HepG2 (cell line): ENCODE results near the gene ARL8B. TPM values are rescaled to one million over a fixed set of nuclear protein-coding genes. Genes with fewer than 3 reads are reported as not detected.

Experiments
- ASH2L ChIP-seq: fragments of 300-600, 200-600 bp; sonication (generic); IDR thresholded peaks from 2 replicates; pipeline ENCODE4 v1.7.0; 2017; ENCODE audit warnings: low read depth, mild to moderate bottlenecking, moderate library complexity, mixed read lengths, low read length; ENCODE audit not compliant: insufficient read length
- CAMTA2 ChIP-seq: sonication (generic); formaldehyde crosslinking; IDR thresholded peaks from 2 replicates; pipeline ENCODE4 v1.4.0; 2020; ENCODE audit warnings: mild to moderate bottlenecking, missing genetic modification reagents, borderline replicate concordance
- CREM ChIP-seq, 2 experiments: sonication (generic) in 1 of 2; formaldehyde crosslinking in 1 of 2; IDR thresholded peaks; 2 replicates each; pipeline versions ENCODE4 v1.4.0 to v1.6.1; 2016 to 2020; ENCODE audit warnings: antibody characterized with exemption in 1 of 2, mild to moderate bottlenecking in 1 of 2, missing genetic modification reagents in 1 of 2
- HNF4A ChIP-seq: sonication (generic); formaldehyde crosslinking; IDR thresholded peaks from 2 replicates; pipeline ENCODE4 v1.4.0; 2020; ENCODE audit warnings: missing genetic modification reagents
- NKX3-1 ChIP-seq: sonication (generic); formaldehyde crosslinking; IDR thresholded peaks from 2 replicates; pipeline ENCODE4 v1.5.0; 2020; ENCODE audit warnings: missing genetic modification reagents
- PITX1 ChIP-seq: sonication (generic); formaldehyde crosslinking; IDR thresholded peaks from 2 replicates; pipeline ENCODE4 v1.5.1; 2020; ENCODE audit warnings: mild to moderate bottlenecking, missing genetic modification reagents
- ZBTB21 ChIP-seq: sonication (generic); formaldehyde crosslinking; IDR thresholded peaks from 2 replicates; pipeline ENCODE4 v1.4.0; 2020; ENCODE audit warnings: missing genetic modification reagents
- ZFP36L2 ChIP-seq: sonication (generic); formaldehyde crosslinking; IDR thresholded peaks from 2 replicates; pipeline ENCODE4 v1.4.0; 2020; ENCODE audit warnings: missing genetic modification reagents
- ZNF331 ChIP-seq: sonication (generic); formaldehyde crosslinking; IDR thresholded peaks from 2 replicates; pipeline ENCODE4 v1.4.0; 2020; ENCODE audit warnings: missing genetic modification reagents
- ZNF441 ChIP-seq: sonication (generic); formaldehyde crosslinking; IDR thresholded peaks from 2 replicates; pipeline ENCODE4 v1.7.0; 2021; ENCODE audit warnings: missing genetic modification reagents, borderline replicate concordance
- polyA plus RNA-seq, 8 experiments: library from polyadenylated mRNA; depleted of rRNA in 3 of 8; stranded (reverse) in 7 of 8; unstranded in 1 of 8; fragments of >200 nt; fragmentation: Illumina TruSeq in 4 of 8; extraction: Trizol in 4 of 8; gene quantifications; 2 replicates each; pipeline versions ENCODE4 v1.2.1 to v1.2.3, GENCODE V29; 2011 to 2016; ENCODE audit warnings: low read depth in 4 of 8, missing spikeins in 1 of 8, mixed read lengths in 1 of 8; ENCODE audit not compliant: insufficient read depth in 1 of 8
- total RNA-seq, 5 experiments: library from RNA; depleted of rRNA; stranded (reverse); fragments of >200 nt; fragmentation: Illumina TruSeq; extraction: Trizol; gene quantifications; 2 replicates each; pipeline ENCODE4 v1.2.3, GENCODE V29; 2016; ENCODE audit warnings: low read depth in 1 of 5
- TF ChIP-seq, protein P1 (sequence below): sonication (generic); formaldehyde crosslinking; IDR thresholded peaks from 2 replicates; pipeline ENCODE4 v1.4.0; 2020; ENCODE audit warnings: mild to moderate bottlenecking, low read depth, missing genetic modification reagents
- TF ChIP-seq, protein P2 (sequence below): sonication (generic); formaldehyde crosslinking; IDR thresholded peaks from 2 replicates; pipeline ENCODE4 v1.4.0; 2020; ENCODE audit warnings: missing genetic modification reagents
- TF ChIP-seq, protein P3 (sequence below): sonication (generic); formaldehyde crosslinking; IDR thresholded peaks from 2 replicates; pipeline ENCODE4 v1.5.0; 2020; ENCODE audit warnings: mild to moderate bottlenecking, missing genetic modification reagents
- TF ChIP-seq, protein P4 (sequence below): sonication (generic); formaldehyde crosslinking; IDR thresholded peaks from 2 replicates; pipeline ENCODE4 v1.4.0; 2020; ENCODE audit warnings: mild to moderate bottlenecking, missing genetic modification reagents, borderline replicate concordance
- TF ChIP-seq, protein P5 (sequence below): IDR thresholded peaks from 2 replicates; pipeline ENCODE4 v1.6.1; 2016; ENCODE audit warnings: missing biosample characterization, missing genetic modification reagents, low read depth

The ARL8B gene
- total and polyA plus RNA-seq, 2 of the 13 experiments (the other 11 are each of a cell fraction or from before 2014, with no cell fraction given) = 23.5 to 30.4 TPM

DNA sequence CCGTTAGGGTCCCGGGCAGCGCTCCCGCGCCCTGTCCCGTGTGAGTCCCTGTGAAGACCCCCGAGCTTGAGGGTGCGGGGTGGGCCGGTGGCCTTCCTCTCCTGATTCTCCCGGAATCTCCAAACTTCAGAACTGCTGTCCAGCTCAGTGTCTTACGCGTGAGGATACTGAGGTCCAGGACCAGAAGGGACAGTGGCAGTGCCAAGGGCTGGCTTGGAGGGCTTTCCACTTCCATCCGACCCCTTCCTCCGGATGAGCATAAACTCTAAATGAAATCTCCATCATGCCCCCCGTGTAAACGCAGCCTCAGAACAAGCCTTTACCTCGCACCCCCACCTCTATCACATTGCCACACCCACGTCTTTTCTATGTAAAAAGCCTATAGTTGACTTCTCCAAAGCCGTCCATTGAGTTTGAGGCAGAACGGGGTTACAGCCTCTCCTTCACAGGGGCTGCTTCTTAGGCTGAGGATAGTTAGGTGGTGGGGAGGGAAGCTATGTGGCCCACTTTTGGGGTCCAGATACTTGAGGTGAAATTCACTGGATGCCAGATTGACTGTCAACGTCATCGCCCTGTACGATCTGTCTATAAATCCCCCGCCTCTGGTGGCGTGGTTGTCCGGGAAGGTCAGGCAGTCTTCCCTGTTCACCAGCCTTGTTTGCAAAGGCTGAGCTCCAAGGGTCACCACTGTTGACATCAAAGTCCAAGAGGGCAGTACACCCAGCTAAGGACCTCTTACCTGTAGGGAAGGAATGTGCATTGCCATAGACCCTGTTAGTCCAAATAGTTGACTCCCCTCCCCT lies 66.5 kb downstream of the ARL8B start (continued):
- TF ChIP-seq, protein P1, sequence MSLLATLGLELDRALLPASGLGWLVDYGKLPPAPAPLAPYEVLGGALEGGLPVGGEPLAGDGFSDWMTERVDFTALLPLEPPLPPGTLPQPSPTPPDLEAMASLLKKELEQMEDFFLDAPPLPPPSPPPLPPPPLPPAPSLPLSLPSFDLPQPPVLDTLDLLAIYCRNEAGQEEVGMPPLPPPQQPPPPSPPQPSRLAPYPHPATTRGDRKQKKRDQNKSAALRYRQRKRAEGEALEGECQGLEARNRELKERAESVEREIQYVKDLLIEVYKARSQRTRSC = no peak
- TF ChIP-seq ZFP36L2 (CRISPR knock-in tag) = no peak
- TF ChIP-seq PITX1 (CRISPR knock-in tag) = 0 out of 2 replicates have a peak, but pooled peaks have one; percentile 15
- TF ChIP-seq, protein P2, sequence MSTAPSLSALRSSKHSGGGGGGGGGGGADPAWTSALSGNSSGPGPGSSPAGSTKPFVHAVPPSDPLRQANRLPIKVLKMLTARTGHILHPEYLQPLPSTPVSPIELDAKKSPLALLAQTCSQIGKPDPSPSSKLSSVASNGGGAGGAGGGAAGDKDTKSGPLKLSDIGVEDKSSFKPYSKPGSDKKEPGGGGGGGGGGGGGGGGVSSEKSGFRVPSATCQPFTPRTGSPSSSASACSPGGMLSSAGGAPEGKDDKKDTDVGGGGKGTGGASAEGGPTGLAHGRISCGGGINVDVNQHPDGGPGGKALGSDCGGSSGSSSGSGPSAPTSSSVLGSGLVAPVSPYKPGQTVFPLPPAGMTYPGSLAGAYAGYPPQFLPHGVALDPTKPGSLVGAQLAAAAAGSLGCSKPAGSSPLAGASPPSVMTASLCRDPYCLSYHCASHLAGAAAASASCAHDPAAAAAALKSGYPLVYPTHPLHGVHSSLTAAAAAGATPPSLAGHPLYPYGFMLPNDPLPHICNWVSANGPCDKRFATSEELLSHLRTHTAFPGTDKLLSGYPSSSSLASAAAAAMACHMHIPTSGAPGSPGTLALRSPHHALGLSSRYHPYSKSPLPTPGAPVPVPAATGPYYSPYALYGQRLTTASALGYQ (CRISPR knock-in tag) = peak; percentile 31; the same call in 1 of the 2 replicates
- TF ChIP-seq, protein P3, sequence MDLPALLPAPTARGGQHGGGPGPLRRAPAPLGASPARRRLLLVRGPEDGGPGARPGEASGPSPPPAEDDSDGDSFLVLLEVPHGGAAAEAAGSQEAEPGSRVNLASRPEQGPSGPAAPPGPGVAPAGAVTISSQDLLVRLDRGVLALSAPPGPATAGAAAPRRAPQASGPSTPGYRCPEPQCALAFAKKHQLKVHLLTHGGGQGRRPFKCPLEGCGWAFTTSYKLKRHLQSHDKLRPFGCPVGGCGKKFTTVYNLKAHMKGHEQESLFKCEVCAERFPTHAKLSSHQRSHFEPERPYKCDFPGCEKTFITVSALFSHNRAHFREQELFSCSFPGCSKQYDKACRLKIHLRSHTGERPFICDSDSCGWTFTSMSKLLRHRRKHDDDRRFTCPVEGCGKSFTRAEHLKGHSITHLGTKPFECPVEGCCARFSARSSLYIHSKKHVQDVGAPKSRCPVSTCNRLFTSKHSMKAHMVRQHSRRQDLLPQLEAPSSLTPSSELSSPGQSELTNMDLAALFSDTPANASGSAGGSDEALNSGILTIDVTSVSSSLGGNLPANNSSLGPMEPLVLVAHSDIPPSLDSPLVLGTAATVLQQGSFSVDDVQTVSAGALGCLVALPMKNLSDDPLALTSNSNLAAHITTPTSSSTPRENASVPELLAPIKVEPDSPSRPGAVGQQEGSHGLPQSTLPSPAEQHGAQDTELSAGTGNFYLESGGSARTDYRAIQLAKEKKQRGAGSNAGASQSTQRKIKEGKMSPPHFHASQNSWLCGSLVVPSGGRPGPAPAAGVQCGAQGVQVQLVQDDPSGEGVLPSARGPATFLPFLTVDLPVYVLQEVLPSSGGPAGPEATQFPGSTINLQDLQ (CRISPR knock-in tag) = peak; percentile 99
- TF ChIP-seq ZNF331 = peak; percentile 81
- peak; percentile 44; the same call in 1 of the 2 replicates for TF ChIP-seq CREM (IDR thresholded peaks at IDR 0.05)
- no peak for TF ChIP-seq CREM (CRISPR knock-in tag; IDR thresholded peaks at IDR 0.05)
- TF ChIP-seq HNF4A (CRISPR knock-in tag) = peak; percentile 98
- TF ChIP-seq ZNF441 (CRISPR knock-in tag) = no peak
- TF ChIP-seq, protein P4, sequence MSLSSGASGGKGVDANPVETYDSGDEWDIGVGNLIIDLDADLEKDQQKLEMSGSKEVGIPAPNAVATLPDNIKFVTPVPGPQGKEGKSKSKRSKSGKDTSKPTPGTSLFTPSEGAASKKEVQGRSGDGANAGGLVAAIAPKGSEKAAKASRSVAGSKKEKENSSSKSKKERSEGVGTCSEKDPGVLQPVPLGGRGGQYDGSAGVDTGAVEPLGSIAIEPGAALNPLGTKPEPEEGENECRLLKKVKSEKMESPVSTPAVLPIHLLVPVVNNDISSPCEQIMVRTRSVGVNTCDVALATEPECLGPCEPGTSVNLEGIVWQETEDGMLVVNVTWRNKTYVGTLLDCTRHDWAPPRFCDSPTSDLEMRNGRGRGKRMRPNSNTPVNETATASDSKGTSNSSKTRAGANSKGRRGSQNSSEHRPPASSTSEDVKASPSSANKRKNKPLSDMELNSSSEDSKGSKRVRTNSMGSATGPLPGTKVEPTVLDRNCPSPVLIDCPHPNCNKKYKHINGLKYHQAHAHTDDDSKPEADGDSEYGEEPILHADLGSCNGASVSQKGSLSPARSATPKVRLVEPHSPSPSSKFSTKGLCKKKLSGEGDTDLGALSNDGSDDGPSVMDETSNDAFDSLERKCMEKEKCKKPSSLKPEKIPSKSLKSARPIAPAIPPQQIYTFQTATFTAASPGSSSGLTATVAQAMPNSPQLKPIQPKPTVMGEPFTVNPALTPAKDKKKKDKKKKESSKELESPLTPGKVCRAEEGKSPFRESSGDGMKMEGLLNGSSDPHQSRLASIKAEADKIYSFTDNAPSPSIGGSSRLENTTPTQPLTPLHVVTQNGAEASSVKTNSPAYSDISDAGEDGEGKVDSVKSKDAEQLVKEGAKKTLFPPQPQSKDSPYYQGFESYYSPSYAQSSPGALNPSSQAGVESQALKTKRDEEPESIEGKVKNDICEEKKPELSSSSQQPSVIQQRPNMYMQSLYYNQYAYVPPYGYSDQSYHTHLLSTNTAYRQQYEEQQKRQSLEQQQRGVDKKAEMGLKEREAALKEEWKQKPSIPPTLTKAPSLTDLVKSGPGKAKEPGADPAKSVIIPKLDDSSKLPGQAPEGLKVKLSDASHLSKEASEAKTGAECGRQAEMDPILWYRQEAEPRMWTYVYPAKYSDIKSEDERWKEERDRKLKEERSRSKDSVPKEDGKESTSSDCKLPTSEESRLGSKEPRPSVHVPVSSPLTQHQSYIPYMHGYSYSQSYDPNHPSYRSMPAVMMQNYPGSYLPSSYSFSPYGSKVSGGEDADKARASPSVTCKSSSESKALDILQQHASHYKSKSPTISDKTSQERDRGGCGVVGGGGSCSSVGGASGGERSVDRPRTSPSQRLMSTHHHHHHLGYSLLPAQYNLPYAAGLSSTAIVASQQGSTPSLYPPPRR (CRISPR knock-in tag) = peak; percentile 4; the same call in 1 of the 2 replicates
- TF ChIP-seq ASH2L = peak; percentile 41
- 0 out of 2 replicates have a peak, but pooled peaks have one; percentile 20 for TF ChIP-seq NKX3-1 (CRISPR knock-in tag)
- TF ChIP-seq, protein P5, sequence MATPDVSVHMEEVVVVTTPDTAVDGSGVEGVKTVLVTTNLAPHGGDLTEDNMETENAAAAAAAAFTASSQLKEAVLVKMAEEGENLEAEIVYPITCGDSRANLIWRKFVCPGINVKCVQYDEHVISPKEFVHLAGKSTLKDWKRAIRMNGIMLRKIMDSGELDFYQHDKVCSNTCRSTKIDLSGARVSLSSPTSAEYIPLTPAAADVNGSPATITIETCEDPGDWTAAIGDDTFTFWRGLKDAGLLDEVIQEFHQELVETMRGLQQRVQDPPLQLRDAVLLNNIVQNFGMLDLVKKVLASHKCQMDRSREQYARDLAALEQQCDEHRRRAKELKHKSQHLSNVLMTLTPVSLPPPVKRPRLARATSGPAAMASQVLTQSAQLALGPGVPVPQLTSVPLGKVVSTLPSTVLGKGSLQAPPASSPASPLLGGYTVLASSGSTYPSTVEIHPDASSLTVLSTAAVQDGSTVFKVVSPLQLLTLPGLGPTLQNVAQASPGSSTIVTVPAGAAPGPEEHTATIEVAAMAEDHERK = no peak
- TF ChIP-seq ZBTB21 (CRISPR knock-in tag) = 0 out of 2 replicates have a peak, but pooled peaks have one; percentile 8
- no peak for TF ChIP-seq CAMTA2 (CRISPR knock-in tag)
